K562 (cell line): Measurements from ENCODE around the gene PRICKLE2. TPM values are rescaled to one million over a fixed set of nuclear protein-coding genes. Genes with fewer than 3 reads are reported as not detected.

Source experiments
- ATAC-seq: fragments of 200-7000 bp; cut with Tn5 transposase; 3 replicates; pipeline ENCODE4 v1.9.1; 2020; ENCODE audit warnings: moderate library complexity
- BruUV-seq: library from RNA; stranded (reverse); fragments of 400-500 nt; replicated peaks from 2 replicates; lab custom pipeline; 2021; lab: Mats Ljungman, UMichigan
- CTCF ChIA-PET: fragments of 300-600 bp; formaldehyde crosslinking; extraction: SDS; loops from one replicate; lab custom pipeline; 2021; ENCODE audit warnings: low intra/inter-chr PET ratio; lab: Yijun Ruan, JAX
- POLR2A ChIA-PET: fragments of 300-600, 350-650 bp; sonication (Branson Sonifier 250); formaldehyde crosslinking; extraction: SDS; loops from one replicate; lab custom pipeline; 2021; ENCODE audit warnings: antibody characterized with exemption, inconsistent platforms; lab: Yijun Ruan, JAX
- DNase-seq, 4 experiments: peaks; one replicate each; pipeline versions ENCODE4 v3.0.0 to v3.0.0-alpha.2; 2011 to 2018; ENCODE audit warnings: low spot score in 3 of 4, mixed read lengths in 3 of 4; ENCODE audit errors: extremely low read depth in 1 of 4
- FAIRE-seq: peaks from 2 replicates; lab custom pipeline; 2011; peaks lifted over from hg19 to GRCh38; lab: Jason Lieb, UNC
- H2AFZ ChIP-seq: 2 replicates; pipeline ENCODE4 v1.6.0; 2011; ENCODE audit warnings: low read depth, low read length, control low read depth, inconsistent platforms
- H3K27ac ChIP-seq: fragments of 200-600 bp; 3 replicates; pipeline ENCODE4 v1.8.0; 2011; ENCODE audit warnings: low read depth, mild to moderate bottlenecking, control low read depth, inconsistent platforms, low read length, moderate library complexity, mixed read lengths; ENCODE audit errors: extremely low read depth
- H3K27me3 ChIP-seq, 2 experiments: fragments of 300-600 bp in 1 of 2; 2 replicates in 1 of 2; 3 replicates in 1 of 2; pipeline versions ENCODE4 v1.6.0 to v1.8.0; 2011; ENCODE audit warnings: inconsistent platforms in 2 of 2, low read length in 2 of 2, mild to moderate bottlenecking in 1 of 2, mixed read lengths in 1 of 2, moderate library complexity in 1 of 2; ENCODE audit not compliant: control insufficient read depth in 2 of 2, insufficient read depth in 2 of 2
- H3K36me3 ChIP-seq: fragments of 300-600 bp; 3 replicates; pipeline ENCODE4 v1.8.0; 2011; ENCODE audit warnings: mild to moderate bottlenecking, low read length, inconsistent platforms; ENCODE audit not compliant: control insufficient read depth, insufficient read depth
- H3K4me1 ChIP-seq, 2 experiments: fragments of 200-600 bp in 1 of 2; replicated peaks in 1 of 2; 2 replicates in 1 of 2; 3 replicates in 1 of 2; pipeline versions ENCODE4 v1.5.1 to v1.8.0; 2011; ENCODE audit warnings: inconsistent platforms in 2 of 2, low read length in 2 of 2, mild to moderate bottlenecking in 1 of 2, mixed read lengths in 1 of 2, moderate library complexity in 1 of 2; ENCODE audit not compliant: control insufficient read depth in 2 of 2, insufficient read depth in 2 of 2
- H3K4me2 ChIP-seq: 2 replicates; pipeline ENCODE4 v1.6.1; 2011; ENCODE audit warnings: low read length, control low read depth, inconsistent platforms, mixed read lengths; ENCODE audit not compliant: insufficient read depth
- H3K4me3 ChIP-seq: fragments of 200-600 bp; sonication (generic), shearing (Covaris generic); 2 replicates; pipeline ENCODE4 v1.5.1; 2016; ENCODE audit warnings: control low read depth, inconsistent platforms
- H3K79me2 ChIP-seq: fragments of 200-600 bp; 3 replicates; pipeline ENCODE4 v1.8.0; 2011; ENCODE audit warnings: low read length, inconsistent platforms; ENCODE audit not compliant: control insufficient read depth, insufficient read depth
- H3K9ac ChIP-seq, 2 experiments: 2 replicates each; pipeline versions ENCODE4 v1.6.0 to v1.6.1; 2011; ENCODE audit warnings: low read depth in 2 of 2, low read length in 2 of 2, control low read depth in 1 of 2, inconsistent platforms in 1 of 2, mild to moderate bottlenecking in 1 of 2, mixed read lengths in 1 of 2; ENCODE audit not compliant: insufficient read depth in 1 of 2
- H3K9me1 ChIP-seq: one replicate; pipeline ENCODE4 v1.6.0; 2011; ENCODE audit warnings: inconsistent platforms, mild to moderate bottlenecking, low read length, moderate library complexity; ENCODE audit not compliant: control insufficient read depth, insufficient read depth
- H3K9me3 ChIP-seq: replicated peaks from 2 replicates; pipeline ENCODE4 v1.5.1; 2011; ENCODE audit warnings: low read depth, low read length, inconsistent platforms; ENCODE audit not compliant: control insufficient read depth, insufficient read depth
- H4K20me1 ChIP-seq: replicated peaks from 2 replicates; pipeline ENCODE4 v1.6.1; 2011; ENCODE audit warnings: low read length, inconsistent platforms, mixed read lengths; ENCODE audit not compliant: control insufficient read depth, insufficient read depth
- CC2D1A ChIP-seq: fragments of 450-650 bp; IDR thresholded peaks from 2 replicates; pipeline ENCODE4 v1.6.1; 2017; ENCODE audit warnings: mild to moderate bottlenecking
- CSDE1 ChIP-seq, 2 experiments: fragments of 450-650 bp; IDR thresholded peaks; 2 replicates each; pipeline ENCODE4 v1.6.1; 2016; ENCODE audit warnings: mild to moderate bottlenecking in 1 of 2
- IFI16 ChIP-seq: fragments of 250-450 bp; sonication (Bioruptor Pico); IDR thresholded peaks from 2 replicates; pipeline ENCODE4 v2.1.2; 2022; ENCODE audit warnings: mild to moderate bottlenecking, inconsistent platforms
- KDM4B ChIP-seq, 2 experiments: fragments of 450-650 bp in 1 of 2; sonication (generic) in 1 of 2; IDR thresholded peaks; 2 replicates each; pipeline ENCODE4 v1.6.1; 2016 to 2017; ENCODE audit warnings: borderline replicate concordance in 2 of 2, antibody characterized with exemption in 1 of 2, low read depth in 1 of 2, mild to moderate bottlenecking in 1 of 2
- PTBP1 ChIP-seq: fragments of 200-400 bp; formaldehyde crosslinking; IDR thresholded peaks from 2 replicates; pipeline ENCODE4 v1.6.1; 2017; ENCODE audit warnings: low read depth, low read length
- XRCC4 ChIP-seq: IDR thresholded peaks from one replicate; pipeline ENCODE4 v1.6.1; 2011; ENCODE audit not compliant: insufficient read depth, insufficient read length; ENCODE audit errors: extremely low read depth
- ZNF551 ChIP-seq: fragments of 250-450 bp; sonication (Bioruptor Pico); IDR thresholded peaks from 2 replicates; pipeline ENCODE4 v1.5.0; 2021; ENCODE audit warnings: mild to moderate bottlenecking, moderate library complexity
- WGBS: fragments of 100-300 bp; shearing (Covaris generic); methylation state at CpG from one replicate; pipeline ENCODE4 v1.1.6; 2016; ENCODE audit warnings: low coverage, mixed read lengths; ENCODE audit not compliant: insufficient coverage; ENCODE audit errors: missing lambda C conversion rate; 5-methylcytosine and 5-hydroxymethylcytosine counted together
- in situ Hi-C: fragments of 300-500 bp; cut with MboI; formaldehyde crosslinking; loops from 4 replicates; pipeline ENCODE4 v1.15.0; 2018; ENCODE audit warnings: inconsistent platforms, mixed read lengths
- intact Hi-C: fragments of 100-400 bp; cut with micrococcal nuclease; formaldehyde crosslinking; loops from 2 replicates; pipeline ENCODE4 v1.14.2; 2022
- polyA plus RNA-seq, 8 experiments: library from polyadenylated mRNA; depleted of rRNA in 4 of 8; stranded (reverse) in 5 of 8; unstranded in 3 of 8; fragments of >200 nt; fragmentation: Nextera tagmentation in 2 of 8; fragmentation: Illumina TruSeq in 1 of 8; extraction: Ambion mirVana in 2 of 8; extraction: Trizol in 1 of 8; gene quantifications; 2 replicates each; pipeline versions ENCODE4 v1.2.1 to v1.2.3, GENCODE V29; 2011 to 2014; ENCODE audit warnings: inconsistent platforms in 1 of 8, missing spikeins in 1 of 8
- total RNA-seq, 7 experiments: library from RNA; depleted of rRNA in 6 of 7; stranded (reverse); fragments of >200 nt in 6 of 7; fragmentation: Illumina TruSeq in 2 of 7; extraction: Trizol in 2 of 7; gene quantifications; 2 replicates each; pipeline versions ENCODE4 v1.2.1 to v1.2.3, GENCODE V29; 2011 to 2021; ENCODE audit warnings: low replicate concordance in 1 of 7
- TF ChIP-seq, protein P1 (sequence below): fragments of 250-450 bp; sonication (Bioruptor Pico); IDR thresholded peaks from 2 replicates; pipeline ENCODE4 v1.5.0; 2021; ENCODE audit warnings: mild to moderate bottlenecking, borderline replicate concordance
- TF ChIP-seq, protein P2 (sequence below): fragments of 250-450 bp; sonication (Bioruptor Pico); IDR thresholded peaks from 2 replicates; pipeline ENCODE4 v1.5.0; 2020; ENCODE audit warnings: mild to moderate bottlenecking
- TF ChIP-seq, protein P3 (sequence below): fragments of 250-450 bp; sonication (Bioruptor Pico); IDR thresholded peaks from 2 replicates; pipeline ENCODE4 v1.8.0; 2022; ENCODE audit warnings: moderate library complexity, mild to moderate bottlenecking, inconsistent platforms
- TF ChIP-seq, protein P4 (sequence below): fragments of 200-800 bp; sonication (Bioruptor generic); IDR thresholded peaks from 2 replicates; pipeline ENCODE4 v1.6.1; 2017; ENCODE audit warnings: missing genetic modification characterization, missing compliant biosample characterization

Gene PRICKLE2
- total and polyA plus RNA-seq, 9 of the 15 experiments (the other 6 are each of a cell fraction or from before 2014, with no cell fraction given), result 0.07 to 0.09 TPM; not detected in 7

DNA sequence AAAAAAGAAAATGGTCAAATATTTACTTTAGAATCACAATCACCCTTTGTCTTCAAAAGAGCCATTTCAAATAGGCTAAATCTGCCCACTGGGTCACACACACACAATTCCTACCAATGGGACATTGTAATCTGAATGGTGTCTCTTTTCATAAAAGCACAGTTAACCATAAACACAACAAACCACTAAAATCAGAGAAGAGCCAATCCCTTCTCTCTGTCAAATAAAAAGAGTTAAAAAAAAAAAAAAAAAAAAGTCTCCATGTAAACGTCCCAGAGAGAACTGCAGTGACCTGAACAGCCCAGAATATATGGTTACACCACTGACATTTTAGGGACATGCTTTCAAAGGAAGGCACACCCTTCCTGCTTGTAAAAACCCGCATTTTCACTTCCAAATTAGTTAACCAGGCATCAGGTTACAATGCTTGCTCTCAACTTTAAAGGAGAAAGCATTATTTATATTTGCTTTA is 63.7 kb downstream of the PRICKLE2 start:
- Histone ChIP-seq H3K27me3 (no peaks in the 10 kb centered on the region; a peak in 1 of 5 replicates), H2AFZ (no peak overlapping the region), H3K36me3 (no peaks in the 10 kb centered on the region), H3K4me3 (no peak overlapping the region), H3K4me2 (no peak overlapping the region), H3K79me2 (no peaks in the 10 kb centered on the region), H3K27ac (no peak overlapping the region), H3K9ac (no peak overlapping the region), H3K9me3 (no peaks in the 10 kb centered on the region), H4K20me1 (no peaks in the 10 kb centered on the region), H3K9me1 (no peaks in the 10 kb centered on the region), H3K4me1 (no peaks in the 10 kb centered on the region)
- TF ChIP-seq, protein P1, sequence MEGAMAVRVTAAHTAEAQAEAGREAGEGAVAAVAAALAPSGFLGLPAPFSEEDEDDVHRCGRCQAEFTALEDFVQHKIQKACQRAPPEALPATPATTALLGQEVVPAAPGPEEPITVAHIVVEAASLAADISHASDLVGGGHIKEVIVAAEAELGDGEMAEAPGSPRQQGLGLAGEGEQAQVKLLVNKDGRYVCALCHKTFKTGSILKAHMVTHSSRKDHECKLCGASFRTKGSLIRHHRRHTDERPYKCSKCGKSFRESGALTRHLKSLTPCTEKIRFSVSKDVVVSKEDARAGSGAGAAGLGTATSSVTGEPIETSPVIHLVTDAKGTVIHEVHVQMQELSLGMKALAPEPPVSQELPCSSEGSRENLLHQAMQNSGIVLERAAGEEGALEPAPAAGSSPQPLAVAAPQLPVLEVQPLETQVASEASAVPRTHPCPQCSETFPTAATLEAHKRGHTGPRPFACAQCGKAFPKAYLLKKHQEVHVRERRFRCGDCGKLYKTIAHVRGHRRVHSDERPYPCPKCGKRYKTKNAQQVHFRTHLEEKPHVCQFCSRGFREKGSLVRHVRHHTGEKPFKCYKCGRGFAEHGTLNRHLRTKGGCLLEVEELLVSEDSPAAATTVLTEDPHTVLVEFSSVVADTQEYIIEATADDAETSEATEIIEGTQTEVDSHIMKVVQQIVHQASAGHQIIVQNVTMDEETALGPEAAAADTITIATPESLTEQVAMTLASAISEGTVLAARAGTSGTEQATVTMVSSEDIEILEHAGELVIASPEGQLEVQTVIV (CRISPR knock-in tag), result no peak
- TF ChIP-seq, protein P2, sequence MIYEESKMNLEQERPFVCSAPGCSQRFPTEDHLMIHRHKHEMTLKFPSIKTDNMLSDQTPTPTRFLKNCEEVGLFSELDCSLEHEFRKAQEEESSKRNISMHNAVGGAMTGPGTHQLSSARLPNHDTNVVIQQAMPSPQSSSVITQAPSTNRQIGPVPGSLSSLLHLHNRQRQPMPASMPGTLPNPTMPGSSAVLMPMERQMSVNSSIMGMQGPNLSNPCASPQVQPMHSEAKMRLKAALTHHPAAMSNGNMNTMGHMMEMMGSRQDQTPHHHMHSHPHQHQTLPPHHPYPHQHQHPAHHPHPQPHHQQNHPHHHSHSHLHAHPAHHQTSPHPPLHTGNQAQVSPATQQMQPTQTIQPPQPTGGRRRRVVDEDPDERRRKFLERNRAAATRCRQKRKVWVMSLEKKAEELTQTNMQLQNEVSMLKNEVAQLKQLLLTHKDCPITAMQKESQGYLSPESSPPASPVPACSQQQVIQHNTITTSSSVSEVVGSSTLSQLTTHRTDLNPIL (CRISPR knock-in tag), result no peak
- TF ChIP-seq XRCC4, result no peak
- no peak for TF ChIP-seq CC2D1A
- TF ChIP-seq, protein P3, sequence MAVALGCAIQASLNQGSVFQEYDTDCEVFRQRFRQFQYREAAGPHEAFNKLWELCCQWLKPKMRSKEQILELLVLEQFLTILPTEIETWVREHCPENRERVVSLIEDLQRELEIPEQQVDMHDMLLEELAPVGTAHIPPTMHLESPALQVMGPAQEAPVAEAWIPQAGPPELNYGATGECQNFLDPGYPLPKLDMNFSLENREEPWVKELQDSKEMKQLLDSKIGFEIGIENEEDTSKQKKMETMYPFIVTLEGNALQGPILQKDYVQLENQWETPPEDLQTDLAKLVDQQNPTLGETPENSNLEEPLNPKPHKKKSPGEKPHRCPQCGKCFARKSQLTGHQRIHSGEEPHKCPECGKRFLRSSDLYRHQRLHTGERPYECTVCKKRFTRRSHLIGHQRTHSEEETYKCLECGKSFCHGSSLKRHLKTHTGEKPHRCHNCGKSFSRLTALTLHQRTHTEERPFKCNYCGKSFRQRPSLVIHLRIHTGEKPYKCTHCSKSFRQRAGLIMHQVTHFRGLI (CRISPR knock-in tag), result no peak
- TF ChIP-seq IFI16 (CRISPR knock-in tag), result no peak
- no peak for TF ChIP-seq CSDE1 (IDR thresholded peaks at IDR 0.05)
- TF ChIP-seq PTBP1, result no peak
- TF ChIP-seq ZNF551 (CRISPR knock-in tag), result no peak
- no peak for TF ChIP-seq KDM4B (IDR thresholded peaks at IDR 0.05; ENCODE audit: borderline replicate concordance in 2 of 2, low read depth in 1 of 2)
- TF ChIP-seq, protein P4, sequence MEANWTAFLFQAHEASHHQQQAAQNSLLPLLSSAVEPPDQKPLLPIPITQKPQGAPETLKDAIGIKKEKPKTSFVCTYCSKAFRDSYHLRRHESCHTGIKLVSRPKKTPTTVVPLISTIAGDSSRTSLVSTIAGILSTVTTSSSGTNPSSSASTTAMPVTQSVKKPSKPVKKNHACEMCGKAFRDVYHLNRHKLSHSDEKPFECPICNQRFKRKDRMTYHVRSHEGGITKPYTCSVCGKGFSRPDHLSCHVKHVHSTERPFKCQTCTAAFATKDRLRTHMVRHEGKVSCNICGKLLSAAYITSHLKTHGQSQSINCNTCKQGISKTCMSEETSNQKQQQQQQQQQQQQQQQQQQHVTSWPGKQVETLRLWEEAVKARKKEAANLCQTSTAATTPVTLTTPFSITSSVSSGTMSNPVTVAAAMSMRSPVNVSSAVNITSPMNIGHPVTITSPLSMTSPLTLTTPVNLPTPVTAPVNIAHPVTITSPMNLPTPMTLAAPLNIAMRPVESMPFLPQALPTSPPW (CRISPR knock-in tag), result no peak
- 0% methylated on average over 2 of the region's 2 CpGs for WGBS
- ChIA-PET POLR2A (no interaction called here), CTCF (no interaction called here)
- no peak for DNase-seq
- no peak for ATAC-seq
- BruUV-seq, result no TSS peak
- FAIRE-seq, result no peak
- in situ Hi-C loops, result no loop called here
- intact Hi-C loops, result no loop called here
